ENCODE results near the gene RTBDN.

- TF ChIP-seq MAX (IDR thresholded peaks at IDR 0.05) (no peak), PHF8 (conservative IDR thresholded peaks at IDR 0.05; ENCODE audit: low read depth, low read length) (no peak), SIX5 (IDR thresholded peaks at IDR 0.05; ENCODE audit: low read depth, low read length) (no peak), CTCF (IDR thresholded peaks at IDR 0.05; ENCODE audit: control extremely low read depth in 1 of 3, insufficient read depth in 1 of 3, low read depth in 1 of 3, low read length in 3 of 3) (no peak), HDAC2 (IDR thresholded peaks at IDR 0.05; ENCODE audit: borderline replicate concordance in 1 of 2, low read depth in 2 of 2, low read length in 2 of 2) (no peak), JUND (IDR thresholded peaks at IDR 0.05; ENCODE audit: low read length) (no peak), NRF1 (IDR thresholded peaks at IDR 0.05; ENCODE audit: low read depth, low read length) (no peak)
These were observed 31.9 kb downstream of the RTBDN start for GRCh38 chr19:12802267-12803106.

All from H1 (cell line).